ENCODE data around the gene FRAS1.

- no peak for TF ChIP-seq POLR2A (IDR thresholded peaks at IDR 0.05; ENCODE audit: low read depth, low read length)
- TF ChIP-seq POLR2AphosphoS5 (IDR thresholded peaks at IDR 0.05; ENCODE audit: low read depth, low read length), result no peak
- no peak for TF ChIP-seq TAF1 (IDR thresholded peaks at IDR 0.05; ENCODE audit: low read depth, low read length)
- TF ChIP-seq POU2F2 (IDR thresholded peaks at IDR 0.05; ENCODE audit: low read depth, low read length), result no peak
- TF ChIP-seq SPI1 (IDR thresholded peaks at IDR 0.05; ENCODE audit: low read depth, low read length), result no peak
- no peak for TF ChIP-seq PAX5 (IDR thresholded peaks at IDR 0.05; ENCODE audit: insufficient read depth, low read length, severe bottlenecking)
Observed at GRCh38 chr4:78032446-78032845, 24.7 kb upstream of the FRAS1 start.

Data from GM12891 (cell line).